Esophagus squamous epithelium (tissue), 5 donors: ENCODE data around the gene SPAG8. TPM values are rescaled to one million over a fixed set of nuclear protein-coding genes. Genes with fewer than 3 reads are reported as not detected.

Experiments used
- DNase-seq: peaks from one replicate; lab custom pipeline; 2025; lab: John Stamatoyannopoulos, UW
- H3K27ac ChIP-seq, 4 donors: fragments of 200-600 bp; sonication (generic); one replicate each; pipeline ENCODE4 v1.5.1; 2016 to 2019; ENCODE audit warnings: mild to moderate bottlenecking in 1 of 4
- H3K27me3 ChIP-seq, 4 donors: fragments of 200-600 bp; sonication (generic); 1 replicate in 3 of 4; 2 replicates in 1 of 4; pipeline versions ENCODE4 v1.5.1 to v1.6.0; 2017 to 2021; ENCODE audit warnings: antibody characterized with exemption in 1 of 4
- H3K36me3 ChIP-seq, 3 donors: fragments of 200-600 bp; sonication (generic); one replicate each; pipeline ENCODE4 v1.5.1; 2016 to 2019
- H3K4me1 ChIP-seq, 3 donors: fragments of 200-600 bp; sonication (generic); one replicate each; pipeline ENCODE4 v1.5.1; 2017 to 2019
- H3K4me3 ChIP-seq, 4 donors: fragments of 200-600 bp; sonication (generic); 1 replicate in 3 of 4; 2 replicates in 1 of 4; pipeline ENCODE4 v1.5.1; 2016 to 2019; ENCODE audit warnings: mild to moderate bottlenecking in 2 of 4, moderate library complexity in 1 of 4
- H3K9me3 ChIP-seq, 3 donors: fragments of 200-600 bp; sonication (generic); one replicate each; pipeline ENCODE4 v1.5.1; 2016 to 2019
- CTCF ChIP-seq, 6 experiments: fragments of 450-650 bp in 4 of 6; fragments of 200-600 bp in 2 of 6; sonication (generic) in 2 of 6; IDR thresholded peaks; one replicate each; pipeline ENCODE4 v1.5.1; 2016 to 2019; ENCODE audit warnings: antibody characterized with exemption in 6 of 6, mild to moderate bottlenecking in 4 of 6, moderate library complexity in 4 of 6
- POLR2A ChIP-seq, 4 donors: fragments of 450-650 bp; IDR thresholded peaks; one replicate each; pipeline ENCODE4 v1.6.1; 2017; ENCODE audit warnings: antibody characterized with exemption in 4 of 4, mild to moderate bottlenecking in 4 of 4, moderate library complexity in 3 of 4
- WGBS, 2 donors: methylation state at CpG; one replicate each; pipeline ENCODE4 v1.1.5; 2018; 5-methylcytosine and 5-hydroxymethylcytosine counted together
- intact Hi-C: fragments of 100-400 bp; cut with DNase I; formaldehyde crosslinking; loops from one replicate; pipeline ENCODE4 v1.15.0; 2022
- total RNA-seq, 4 donors: library from RNA; depleted of rRNA; stranded (reverse); fragments of >200 nt; gene quantifications; one replicate each; pipeline ENCODE4 v1.1.0, GENCODE V29; 2016
- donor health status: DM: yes; HTN: yes; CAD: no.

Gene SPAG8
- total RNA-seq, 4 donors from 2014 or later = not detected

GRCh38 chr9:35834260-35835215 is 22.5 kb upstream of the SPAG8 start:
- peaks cover 11 to 51% (median 14%) of the 10 kb centered on the region in 3 donors for H3K4me1 ChIP-seq
- DNase-seq = no peak

GRCh38 chr9:35832814-35833213 is 20.8 kb upstream of the SPAG8 start:
- intact Hi-C loops = no loop called here
- no peaks in the 10 kb centered on the region for H3K9me3 ChIP-seq
- peaks cover 0 to 7% (median 0%) of the 10 kb centered on the region in 4 donors for H3K27me3 ChIP-seq
- DNase-seq = no peak
- TF ChIP-seq POLR2A (IDR thresholded peaks at IDR 0.05) (no peak), CTCF (IDR thresholded peaks at IDR 0.05) (no peak)
- no peak overlapping the region for H3K4me3 ChIP-seq
- H3K4me1 ChIP-seq = peaks cover 17 to 63% (median 18%) of the 10 kb centered on the region in 3 donors
- H3K27ac ChIP-seq = peak overlapping the region in 2 of 4 donors; percentile 31 to 41
- no peaks in the 10 kb centered on the region for H3K36me3 ChIP-seq
- WGBS, 2 donors = 75 to 76% methylated on average over 5 of the region's 5 CpGs

More at GRCh38 chr9:35834260-35835215, 22.5 kb upstream of the SPAG8 start:
- Histone ChIP-seq H3K27me3 (peaks cover 0 to 17% (median 0%) of the 10 kb centered on the region in 4 donors), H3K27ac (peak overlapping the region in 1 of 4 donors; percentile 41), H3K36me3 (no peaks in the 10 kb centered on the region), H3K9me3 (no peaks in the 10 kb centered on the region), H3K4me3 (no peak overlapping the region)
- intact Hi-C loops = no loop called here
- 73 to 85% methylated on average over 10 to 11 of the region's 14 CpGs for whole genome bisulfite sequencing, 2 donors
- no peak for TF ChIP-seq CTCF (IDR thresholded peaks at IDR 0.05)
- TF ChIP-seq POLR2A (IDR thresholded peaks at IDR 0.05) = no peak

- Histone ChIP-seq H3K9me3 (no peaks in the 10 kb centered on the region), H3K27ac (no peak overlapping the region), H3K4me3 (no peak overlapping the region), H3K36me3 (no peaks in the 10 kb centered on the region), H3K27me3 (no peaks in the 10 kb centered on the region), H3K4me1 (peaks cover 17 to 74% (median 18%) of the 10 kb centered on the region in 3 donors)
- 79 to 82% methylated on average over 4 of the region's 4 CpGs for WGBS, 2 donors
- no peak for DNase-seq
- intact Hi-C loops = no loop called here
- TF ChIP-seq CTCF (IDR thresholded peaks at IDR 0.05) (no peak), POLR2A (IDR thresholded peaks at IDR 0.05) (no peak)
Measured at GRCh38 chr9:35831040-35831439, 19.0 kb upstream of the SPAG8 start.

- Histone ChIP-seq H3K4me3 (peak overlapping the region; percentile 55 to 94 (median 80)), H3K9me3 (no peaks in the 10 kb centered on the region), H3K36me3 (no peaks in the 10 kb centered on the region), H3K4me1 (peaks cover 17 to 71% (median 18%) of the 10 kb centered on the region in 3 donors), H3K27me3 (no peaks in the 10 kb centered on the region), H3K27ac (peak overlapping the region; percentile 79 to 99 (median 90))
- intact Hi-C loops = no loop called here
- no peak for DNase-seq
- TF ChIP-seq POLR2A (IDR thresholded peaks at IDR 0.05) (no peak), CTCF (IDR thresholded peaks at IDR 0.05) (no peak)
- WGBS, 2 donors = 20 to 40% methylated on average over 1 of the region's 2 CpGs
Measured at GRCh38 chr9:35829764-35830096, 17.7 kb upstream of the SPAG8 start.
